Esophagus muscularis mucosa (tissue), 4 donors: ENCODE results near the gene CIZ1.

Source experiments
- EP300 ChIP-seq: sonication (generic); formaldehyde crosslinking; IDR thresholded peaks from one replicate; pipeline ENCODE4 v1.6.1; 2017; ENCODE audit warnings: antibody characterized with exemption
- POLR2A ChIP-seq: fragments of 450-650 bp; IDR thresholded peaks from one replicate; pipeline ENCODE4 v1.6.1; 2017; ENCODE audit warnings: antibody characterized with exemption, moderate library complexity, mild to moderate bottlenecking, low read depth
- TF ChIP-seq, protein P1 (sequence below), 3 experiments: fragments of 200-600 bp in 2 of 3; fragments of 450-650 bp in 1 of 3; sonication (generic) in 2 of 3; IDR thresholded peaks; one replicate each; pipeline ENCODE4 v1.5.1; 2017 to 2019; ENCODE audit warnings: antibody characterized with exemption in 3 of 3, mild to moderate bottlenecking in 2 of 3, moderate library complexity in 1 of 3

DNA sequence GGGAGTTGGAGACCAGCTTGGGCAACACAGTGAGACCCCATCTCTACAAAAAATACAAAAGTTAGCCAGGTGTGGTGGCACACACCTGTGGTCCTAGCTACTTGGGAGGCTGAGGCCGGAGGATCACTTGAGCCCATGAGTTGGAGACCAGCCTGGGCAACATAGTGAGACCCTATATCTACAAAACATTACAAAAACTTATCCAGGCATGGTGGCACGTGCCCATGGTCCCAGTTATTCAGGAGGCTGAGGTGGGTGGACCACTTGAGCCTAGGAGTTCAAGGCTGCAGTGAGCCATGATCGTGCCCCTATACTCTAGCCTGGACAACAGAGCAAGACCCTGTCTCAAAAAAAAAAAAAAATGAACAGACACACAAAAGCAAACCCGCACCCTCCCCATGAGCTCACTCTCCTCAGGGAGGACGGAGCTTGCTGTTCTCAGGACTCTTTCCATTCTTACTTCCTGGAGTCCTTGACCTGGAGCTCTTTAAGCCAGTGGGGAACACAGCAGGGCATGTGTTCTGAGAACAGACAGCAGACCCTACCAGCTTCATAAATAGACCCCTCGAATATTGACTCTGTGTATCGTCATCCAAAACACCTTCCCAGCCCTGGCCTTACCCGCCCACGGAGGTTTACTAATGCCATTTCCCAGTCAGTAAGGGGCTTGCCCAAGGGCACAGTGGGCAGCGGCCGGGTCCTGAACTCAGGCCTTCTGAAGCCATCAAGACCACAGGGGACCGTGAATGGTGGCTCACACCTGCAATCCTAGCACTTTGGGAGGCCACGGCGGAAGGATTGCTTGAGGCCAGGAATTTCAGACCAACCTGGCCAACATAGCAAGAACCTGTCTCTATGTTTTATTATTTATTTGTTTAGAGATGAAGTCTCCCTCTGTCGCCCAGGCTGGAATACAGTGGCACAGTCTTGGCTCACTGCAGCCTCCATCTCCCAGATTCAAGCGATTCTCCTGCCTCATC is 75.0 kb downstream of the CIZ1 start:
- TF ChIP-seq, protein P1, sequence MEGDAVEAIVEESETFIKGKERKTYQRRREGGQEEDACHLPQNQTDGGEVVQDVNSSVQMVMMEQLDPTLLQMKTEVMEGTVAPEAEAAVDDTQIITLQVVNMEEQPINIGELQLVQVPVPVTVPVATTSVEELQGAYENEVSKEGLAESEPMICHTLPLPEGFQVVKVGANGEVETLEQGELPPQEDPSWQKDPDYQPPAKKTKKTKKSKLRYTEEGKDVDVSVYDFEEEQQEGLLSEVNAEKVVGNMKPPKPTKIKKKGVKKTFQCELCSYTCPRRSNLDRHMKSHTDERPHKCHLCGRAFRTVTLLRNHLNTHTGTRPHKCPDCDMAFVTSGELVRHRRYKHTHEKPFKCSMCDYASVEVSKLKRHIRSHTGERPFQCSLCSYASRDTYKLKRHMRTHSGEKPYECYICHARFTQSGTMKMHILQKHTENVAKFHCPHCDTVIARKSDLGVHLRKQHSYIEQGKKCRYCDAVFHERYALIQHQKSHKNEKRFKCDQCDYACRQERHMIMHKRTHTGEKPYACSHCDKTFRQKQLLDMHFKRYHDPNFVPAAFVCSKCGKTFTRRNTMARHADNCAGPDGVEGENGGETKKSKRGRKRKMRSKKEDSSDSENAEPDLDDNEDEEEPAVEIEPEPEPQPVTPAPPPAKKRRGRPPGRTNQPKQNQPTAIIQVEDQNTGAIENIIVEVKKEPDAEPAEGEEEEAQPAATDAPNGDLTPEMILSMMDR (IDR thresholded peaks at IDR 0.05), result no peak
- no peak for TF ChIP-seq EP300
- no peak for TF ChIP-seq POLR2A
